PFSK-1 (cell line): Measurements from ENCODE around the gene TAAR1.

Source experiments
- POLR2AphosphoS5 ChIP-seq: IDR thresholded peaks from 2 replicates; pipeline ENCODE4 v1.6.1; 2012; ENCODE audit warnings: low read depth, mild to moderate bottlenecking, control low read depth, low read length, moderate library complexity
- REST ChIP-seq, 2 experiments: IDR thresholded peaks; 2 replicates each; pipeline versions ENCODE4 v1.6.1 to v1.8.0; 2011 to 2012; ENCODE audit warnings: low read depth in 2 of 2, low read length in 2 of 2, control low read depth in 1 of 2, inconsistent platforms in 1 of 2, mild to moderate bottlenecking in 1 of 2, moderate library complexity in 1 of 2; ENCODE audit not compliant: insufficient read depth in 1 of 2
- TAF1 ChIP-seq: IDR thresholded peaks from 2 replicates; pipeline ENCODE4 v1.6.1; 2012; ENCODE audit warnings: low read length, control low read depth, borderline replicate concordance; ENCODE audit not compliant: insufficient read depth

GRCh38 chr6:132685009-132685408, 26.0 kb upstream of the TAAR1 start:
- TF ChIP-seq POLR2AphosphoS5: no peak
- no peak for TF ChIP-seq REST (IDR thresholded peaks at IDR 0.05; ENCODE audit: insufficient read depth in 1 of 2, low read depth in 2 of 2, low read length in 2 of 2)
- TF ChIP-seq TAF1: no peak
